BLaER1 treated with 17β-estradiol and CSF1 and Interleukin-3, amounts not matched to agents 10 nM and 100 nM (cell line): ENCODE measurements around the gene C4BPA.

Experiments
- H3K27ac ChIP-seq, 11 experiments: shearing (Covaris generic); formaldehyde crosslinking; 2 replicates each; pipeline ENCODE4 v1.8.1; 2022
- H3K27me3 ChIP-seq, 11 experiments: shearing (Covaris generic); formaldehyde crosslinking; 2 replicates each; pipeline ENCODE4 v1.8.1; 2022
- H3K36me3 ChIP-seq, 11 experiments: shearing (Covaris generic); formaldehyde crosslinking; 2 replicates each; pipeline ENCODE4 v1.8.1; 2022
- H3K4me1 ChIP-seq, 10 experiments: shearing (Covaris generic); formaldehyde crosslinking; 2 replicates each; pipeline ENCODE4 v1.8.1; 2022
- H3K4me2 ChIP-seq, 11 experiments: shearing (Covaris generic); formaldehyde crosslinking; 2 replicates each; pipeline ENCODE4 v1.8.1; 2022
- H3K4me3 ChIP-seq, 10 experiments: shearing (Covaris generic); formaldehyde crosslinking; 2 replicates each; pipeline ENCODE4 v1.8.1; 2022
- H3K9ac ChIP-seq, 11 experiments: shearing (Covaris generic); formaldehyde crosslinking; 2 replicates each; pipeline ENCODE4 v1.8.1; 2022
- H3K9me3 ChIP-seq, 11 experiments: shearing (Covaris generic); formaldehyde crosslinking; replicated peaks in 1 of 11; 2 replicates each; pipeline ENCODE4 v1.8.1; 2022
- H4K20me1 ChIP-seq, 11 experiments: shearing (Covaris generic); formaldehyde crosslinking; 2 replicates each; pipeline ENCODE4 v1.8.1; 2022
- Cebpa-rat ChIP-seq, 11 experiments: shearing (Covaris generic); IDR thresholded peaks; 2 replicates each; pipeline ENCODE4 v1.8.1; 2022

C4BPA gene

GRCh38 chr1:207179036-207179435, 75.0 kb downstream of the C4BPA start:
- TF ChIP-seq Cebpa-rat (IDR thresholded peaks at IDR 0.05), result no peak
- peak overlapping the region in 2 of 11 experiments; percentile 5 to 19; a peak in 3 of 22 replicates for H3K4me2 ChIP-seq

GRCh38 chr1:207181847-207182246, 77.8 kb downstream of the C4BPA start:
- TF ChIP-seq Cebpa-rat (IDR thresholded peaks at IDR 0.05), result no peak
- no peaks in the 10 kb centered on the region for H4K20me1 ChIP-seq
- no peak overlapping the region for H3K9ac ChIP-seq
- peaks cover 0 to 27% (median 0%) of the 10 kb centered on the region in 10 experiments; a peak in 4 of 20 replicates for H3K4me1 ChIP-seq
- peaks cover 0 to 6% (median 0%) of the 10 kb centered on the region in 11 experiments; a peak in 3 of 22 replicates for H3K9me3 ChIP-seq
- no peak overlapping the region for H3K4me2 ChIP-seq
- H3K27me3 ChIP-seq, result no peaks in the 10 kb centered on the region
- no peak overlapping the region for H3K4me3 ChIP-seq
- no peaks in the 10 kb centered on the region for H3K36me3 ChIP-seq
- no peak overlapping the region for H3K27ac ChIP-seq

More at GRCh38 chr1:207179036-207179435, 75.0 kb downstream of the C4BPA start:
- H3K9me3 ChIP-seq, result no peaks in the 10 kb centered on the region
- H3K9ac ChIP-seq, result no peak overlapping the region
- no peak overlapping the region for H3K4me3 ChIP-seq
- H3K36me3 ChIP-seq, result no peaks in the 10 kb centered on the region
- H3K4me1 ChIP-seq, result peaks cover 0 to 27% (median 0%) of the 10 kb centered on the region in 10 experiments; a peak in 4 of 20 replicates
- no peaks in the 10 kb centered on the region for H3K27me3 ChIP-seq
- no peak overlapping the region for H3K27ac ChIP-seq
- no peaks in the 10 kb centered on the region for H4K20me1 ChIP-seq

- H3K4me3 ChIP-seq, result no peak overlapping the region
- no peaks in the 10 kb centered on the region for H4K20me1 ChIP-seq
- no peaks in the 10 kb centered on the region for H3K27me3 ChIP-seq
- H3K4me1 ChIP-seq, result peaks cover 0 to 40% (median 0%) of the 10 kb centered on the region in 10 experiments; a peak in 8 of 20 replicates
- H3K36me3 ChIP-seq, result no peaks in the 10 kb centered on the region
- H3K9me3 ChIP-seq, result peaks cover 0 to 21% (median 6%) of the 10 kb centered on the region in 11 experiments; a peak in 10 of 22 replicates
- no peak overlapping the region for H3K9ac ChIP-seq
- H3K4me2 ChIP-seq, result no peak overlapping the region
- no peak overlapping the region for H3K27ac ChIP-seq
- no peak for TF ChIP-seq Cebpa-rat (IDR thresholded peaks at IDR 0.05)
Measured at GRCh38 chr1:207186503-207186902, 82.5 kb downstream of the C4BPA start.

DNA sequence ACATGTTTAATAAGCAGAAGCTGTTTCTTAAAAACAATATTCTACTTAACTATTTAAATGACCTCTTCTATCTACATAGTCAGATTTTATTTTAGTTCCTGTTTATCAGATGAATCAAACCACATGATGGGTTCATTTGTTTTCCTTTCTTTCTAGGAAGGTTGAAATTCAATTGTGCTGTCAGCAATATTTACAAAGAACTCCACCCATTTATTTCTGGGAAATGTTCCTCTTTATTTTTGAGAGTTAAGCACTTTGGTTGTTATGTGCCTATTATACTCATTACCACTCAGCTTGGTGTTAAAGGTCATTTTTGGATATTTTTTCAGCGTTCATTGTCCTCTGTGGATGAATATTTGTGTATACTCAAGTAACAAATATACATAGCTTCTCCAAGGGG, 84.9 kb downstream of the C4BPA start:
- H3K4me1 ChIP-seq, result peaks cover 0 to 63% (median 0%) of the 10 kb centered on the region in 10 experiments; a peak in 8 of 20 replicates
- no peak overlapping the region for H3K4me3 ChIP-seq
- no peaks in the 10 kb centered on the region for H4K20me1 ChIP-seq
- H3K4me2 ChIP-seq, result peak overlapping the region in 4 of 11 experiments; percentile 25 to 80 (median 69); a peak in 6 of 22 replicates
- peak overlapping the region in 4 of 11 experiments; percentile 72 to 94 (median 92); a peak in 8 of 22 replicates for H3K27ac ChIP-seq
- H3K9me3 ChIP-seq, result peaks cover 0 to 21% (median 6%) of the 10 kb centered on the region in 11 experiments; a peak in 10 of 22 replicates
- H3K36me3 ChIP-seq, result no peaks in the 10 kb centered on the region
- H3K9ac ChIP-seq, result peak overlapping the region in 3 of 11 experiments; percentile 56 to 71 (median 67); a peak in 5 of 22 replicates
- H3K27me3 ChIP-seq, result no peaks in the 10 kb centered on the region
- no peak for TF ChIP-seq Cebpa-rat (IDR thresholded peaks at IDR 0.05)

DNA sequence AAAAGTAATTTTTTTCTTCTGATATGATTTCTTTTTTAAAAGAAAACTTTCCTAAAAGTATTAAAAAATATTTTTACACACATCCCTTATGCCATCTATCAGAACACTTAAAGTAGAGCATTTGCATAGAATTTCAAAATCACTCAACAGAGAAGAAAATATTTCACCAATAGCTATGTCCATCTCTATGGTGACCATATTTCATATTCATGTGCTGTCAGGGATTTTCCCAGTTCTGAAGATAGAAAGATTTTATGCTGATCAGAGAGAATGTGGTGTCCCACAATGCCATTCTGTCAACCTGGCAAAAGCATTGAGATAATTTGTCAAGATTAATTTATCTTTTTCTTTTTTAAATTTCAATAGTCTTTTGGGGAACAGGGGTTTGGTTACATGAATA, 87.0 kb downstream of the C4BPA start:
- no peak for TF ChIP-seq Cebpa-rat (IDR thresholded peaks at IDR 0.05)
- H3K4me1 ChIP-seq, result peaks cover 0 to 80% (median 0%) of the 10 kb centered on the region in 10 experiments; a peak in 8 of 20 replicates
- no peaks in the 10 kb centered on the region for H4K20me1 ChIP-seq
- H3K4me2 ChIP-seq, result peak overlapping the region in 3 of 11 experiments; percentile 55 to 69 (median 66); a peak in 5 of 22 replicates
- H3K4me3 ChIP-seq, result no peak overlapping the region; a peak in 1 of 20 replicates
- H3K36me3 ChIP-seq, result 0 out of 22 replicates have a peak, but pooled peaks cover 0 to 4% (median 0%) of the 10 kb centered on the region in 11 experiments
- H3K27me3 ChIP-seq, result no peaks in the 10 kb centered on the region
- peak overlapping the region in 3 of 11 experiments; percentile 21 to 68 (median 62); a peak in 3 of 22 replicates for H3K9ac ChIP-seq
- peak overlapping the region in 3 of 11 experiments; percentile 92 to 94 (median 92); a peak in 6 of 22 replicates for H3K27ac ChIP-seq
- peaks cover 3 to 29% (median 13%) of the 10 kb centered on the region in 11 experiments; a peak in 20 of 22 replicates for H3K9me3 ChIP-seq

DNA sequence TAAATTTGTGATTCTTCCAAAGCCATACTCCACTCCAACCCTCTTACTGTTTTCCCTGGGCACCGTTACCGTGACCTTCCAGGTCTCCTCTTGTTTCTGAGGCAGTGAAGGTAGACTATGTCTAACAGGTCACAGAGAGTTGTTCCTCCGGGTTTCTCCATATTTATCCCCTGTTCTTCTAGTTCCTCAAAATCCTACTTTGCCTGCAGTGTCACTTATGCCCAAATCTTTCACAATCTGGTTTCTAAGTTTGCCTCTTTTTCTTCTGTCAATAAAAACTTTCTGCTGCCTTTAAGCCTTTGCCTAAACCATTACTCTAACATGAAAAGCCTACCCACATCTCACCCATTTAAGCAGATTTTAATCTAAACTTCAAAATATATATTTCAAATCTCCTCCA, 87.7 kb downstream of the C4BPA start:
- Histone ChIP-seq H3K27ac (peak overlapping the region in 3 of 11 experiments; percentile 72 to 94 (median 92); a peak in 6 of 22 replicates), H3K36me3 (0 out of 22 replicates have a peak, but pooled peaks cover 0 to 5% (median 0%) of the 10 kb centered on the region in 11 experiments), H3K4me3 (no peak overlapping the region), H3K9me3 (peaks cover 6 to 31% (median 16%) of the 10 kb centered on the region in 11 experiments; a peak in 20 of 22 replicates), H3K27me3 (no peaks in the 10 kb centered on the region), H3K9ac (peak overlapping the region in 3 of 11 experiments; percentile 21 to 68 (median 46); a peak in 4 of 22 replicates), H3K4me1 (peaks cover 0 to 81% (median 0%) of the 10 kb centered on the region in 10 experiments; a peak in 8 of 20 replicates), H3K4me2 (peak overlapping the region in 3 of 11 experiments; percentile 55 to 69 (median 66); a peak in 6 of 22 replicates), H4K20me1 (no peaks in the 10 kb centered on the region)
- no peak for TF ChIP-seq Cebpa-rat (IDR thresholded peaks at IDR 0.05)

- H3K4me3 ChIP-seq, result no peak overlapping the region
Measured at GRCh38 chr1:207194197-207194596, 90.2 kb downstream of the C4BPA start.

More at GRCh38 chr1:207194197-207194596, 90.2 kb downstream of the C4BPA start:
- Histone ChIP-seq H3K9me3 (peaks cover 3 to 31% (median 11%) of the 10 kb centered on the region in 11 experiments; a peak in 19 of 22 replicates), H3K27ac (peak overlapping the region in 2 of 11 experiments; percentile 6 to 33; a peak in 1 of 22 replicates), H4K20me1 (no peaks in the 10 kb centered on the region), H3K27me3 (no peaks in the 10 kb centered on the region), H3K36me3 (0 out of 22 replicates have a peak, but pooled peaks cover 0 to 5% (median 0%) of the 10 kb centered on the region in 11 experiments), H3K4me1 (peaks cover 0 to 62% (median 0%) of the 10 kb centered on the region in 10 experiments; a peak in 8 of 20 replicates), H3K9ac (no peak overlapping the region), H3K4me2 (peak overlapping the region in 3 of 11 experiments; percentile 7 to 56 (median 36); a peak in 5 of 22 replicates)
- no peak for TF ChIP-seq Cebpa-rat (IDR thresholded peaks at IDR 0.05)
